Mesendoderm (in vitro differentiated cells): Measurements from ENCODE around the gene TMC3.

Experiments
- DNase-seq: peaks from one replicate; pipeline ENCODE4 v3.0.0; 2013
- H2AK5ac ChIP-seq: 2 replicates; pipeline ENCODE4 v1.6.1; 2013; ENCODE audit warnings: low read length, inconsistent platforms
- H2BK120ac ChIP-seq: 2 replicates; pipeline ENCODE4 v1.6.1; 2013; ENCODE audit warnings: low read depth, mild to moderate bottlenecking, low read length, moderate library complexity, mixed read lengths
- H2BK15ac ChIP-seq: replicated peaks from 2 replicates; pipeline ENCODE4 v1.6.1; 2013; ENCODE audit warnings: low read depth, mild to moderate bottlenecking, moderate library complexity
- H2BK5ac ChIP-seq: 2 replicates; pipeline ENCODE4 v1.6.1; 2013; ENCODE audit warnings: low read length, inconsistent platforms
- H3K18ac ChIP-seq: 2 replicates; pipeline ENCODE4 v1.6.1; 2013; ENCODE audit warnings: mild to moderate bottlenecking, low read length, mixed read lengths
- H3K23ac ChIP-seq: one replicate; pipeline ENCODE4 v1.6.1; 2013; ENCODE audit warnings: low read length
- H3K27ac ChIP-seq: 2 replicates; pipeline ENCODE4 v1.5.1; 2013; ENCODE audit warnings: low read depth, mild to moderate bottlenecking, inconsistent platforms, low read length, moderate library complexity
- H3K27me3 ChIP-seq: 2 replicates; pipeline ENCODE4 v1.6.1; 2013; ENCODE audit warnings: low read length, control low read depth, mild to moderate bottlenecking, inconsistent platforms; ENCODE audit not compliant: insufficient read depth, poor library complexity
- H3K36me3 ChIP-seq: 2 replicates; pipeline ENCODE4 v1.6.1; 2013; ENCODE audit warnings: low read length, inconsistent platforms; ENCODE audit not compliant: control insufficient read depth, insufficient read depth
- H3K4ac ChIP-seq: one replicate; pipeline ENCODE4 v1.6.1; 2013; ENCODE audit warnings: low read depth, mild to moderate bottlenecking, low read length, moderate library complexity
- H3K4me1 ChIP-seq: 2 replicates; pipeline ENCODE4 v1.6.1; 2013; ENCODE audit warnings: low read depth, low read length, inconsistent platforms; ENCODE audit not compliant: control insufficient read depth
- H3K4me2 ChIP-seq: 2 replicates; pipeline ENCODE4 v1.6.1; 2013; ENCODE audit warnings: low read length
- H3K4me3 ChIP-seq: 2 replicates; pipeline ENCODE4 v1.5.1; 2013; ENCODE audit warnings: mild to moderate bottlenecking, low read length
- H3K56ac ChIP-seq: one replicate; pipeline ENCODE4 v1.6.1; 2013; ENCODE audit warnings: low read length
- H3K79me1 ChIP-seq: 2 replicates; pipeline ENCODE4 v1.6.1; 2013; ENCODE audit warnings: low read length, inconsistent platforms
- H3K79me2 ChIP-seq: 2 replicates; pipeline ENCODE4 v1.6.1; 2013; ENCODE audit warnings: mild to moderate bottlenecking, low read length; ENCODE audit not compliant: control insufficient read depth, insufficient read depth
- H3K9ac ChIP-seq: 2 replicates; pipeline ENCODE4 v1.6.1; 2013; ENCODE audit warnings: low read length, inconsistent platforms
- H4K5ac ChIP-seq: one replicate; pipeline ENCODE4 v1.6.1; 2013; ENCODE audit warnings: low read length
- H4K8ac ChIP-seq: one replicate; pipeline ENCODE4 v1.6.1; 2013; ENCODE audit warnings: low read depth, mild to moderate bottlenecking, control low read depth, low read length, moderate library complexity
- WGBS: extraction: QIAGEN DNeasy Blood & Tissue Kit; methylation state at CpG from one replicate; pipeline ENCODE4 v1.1.7; 2013; ENCODE audit warnings: low lambda C conversion rate, missing lambda C conversion rate; ENCODE audit not compliant: insufficient coverage; ENCODE audit errors: extremely low coverage; 5-methylcytosine and 5-hydroxymethylcytosine counted together

The TMC3 gene

GRCh38 chr15:81304226-81304625 is 69.8 kb downstream of the TMC3 start:
- no peak for DNase-seq
- Histone ChIP-seq H3K56ac (no peak overlapping the region), H3K4me2 (no peak overlapping the region), H4K5ac (no peak overlapping the region), H3K36me3 (no peaks in the 10 kb centered on the region), H2BK5ac (no peak overlapping the region), H3K23ac (no peak overlapping the region), H2BK15ac (no peak overlapping the region), H3K4me1 (no peaks in the 10 kb centered on the region), H2AK5ac (no peak overlapping the region), H3K4me3 (no peak overlapping the region), H3K18ac (no peak overlapping the region), H3K9ac (no peak overlapping the region), H3K27ac (no peak overlapping the region), H3K79me1 (no peaks in the 10 kb centered on the region), H3K27me3 (no peaks in the 10 kb centered on the region), H2BK120ac (no peak overlapping the region), H4K8ac (no peak overlapping the region), H3K4ac (no peak overlapping the region), H3K79me2 (no peaks in the 10 kb centered on the region)
- whole genome bisulfite sequencing = no CpG with 5 or more reads among the region's 5 CpGs

- no peak overlapping the region for H2AK5ac ChIP-seq
- no peak overlapping the region for H3K56ac ChIP-seq
- H3K18ac ChIP-seq = no peak overlapping the region
- H3K36me3 ChIP-seq = no peaks in the 10 kb centered on the region
- H2BK120ac ChIP-seq = no peak overlapping the region
- no peak overlapping the region for H4K8ac ChIP-seq
- no peak overlapping the region for H3K23ac ChIP-seq
- H3K4me1 ChIP-seq = no peaks in the 10 kb centered on the region
- H3K79me2 ChIP-seq = no peaks in the 10 kb centered on the region
- H4K5ac ChIP-seq = no peak overlapping the region
- no peak overlapping the region for H3K27ac ChIP-seq
- H2BK15ac ChIP-seq = no peak overlapping the region
- H3K27me3 ChIP-seq = no peaks in the 10 kb centered on the region
- DNase-seq = no peak
- H3K79me1 ChIP-seq = no peaks in the 10 kb centered on the region
- H3K4me2 ChIP-seq = no peak overlapping the region
- no CpG with 5 or more reads among the region's 9 CpGs for WGBS
- no peak overlapping the region for H3K4me3 ChIP-seq
- H3K9ac ChIP-seq = no peak overlapping the region
- no peak overlapping the region for H2BK5ac ChIP-seq
- H3K4ac ChIP-seq = no peak overlapping the region
Observed at GRCh38 chr15:81303244-81304225, 70.5 kb downstream of the TMC3 start.

- Histone ChIP-seq H2BK15ac (no peak overlapping the region), H2BK5ac (no peak overlapping the region), H3K79me1 (no peaks in the 10 kb centered on the region), H3K9ac (no peak overlapping the region), H3K79me2 (no peaks in the 10 kb centered on the region), H3K4me2 (no peak overlapping the region), H3K36me3 (no peaks in the 10 kb centered on the region), H2BK120ac (no peak overlapping the region), H3K23ac (peak overlapping the region; percentile 30), H3K4ac (no peak overlapping the region), H3K18ac (no peak overlapping the region), H4K5ac (no peak overlapping the region), H3K27me3 (no peaks in the 10 kb centered on the region), H3K27ac (no peak overlapping the region), H3K56ac (no peak overlapping the region), H4K8ac (no peak overlapping the region), H2AK5ac (no peak overlapping the region), H3K4me3 (no peak overlapping the region), H3K4me1 (no peaks in the 10 kb centered on the region)
- WGBS = no CpG with 5 or more reads among the region's 6 CpGs
- DNase-seq = no peak
Observed at GRCh38 chr15:81302701-81303109, 71.3 kb downstream of the TMC3 start.

- H3K79me2 ChIP-seq = no peaks in the 10 kb centered on the region
- H3K23ac ChIP-seq = no peak overlapping the region
- no peaks in the 10 kb centered on the region for H3K4me1 ChIP-seq
- H2BK15ac ChIP-seq = no peak overlapping the region
- H3K4me3 ChIP-seq = no peak overlapping the region
- no peak overlapping the region for H3K4me2 ChIP-seq
- no peak overlapping the region for H4K8ac ChIP-seq
- H3K56ac ChIP-seq = no peak overlapping the region
- H3K27me3 ChIP-seq = no peaks in the 10 kb centered on the region
- no peak overlapping the region for H3K18ac ChIP-seq
- DNase-seq = no peak
- H3K36me3 ChIP-seq = no peaks in the 10 kb centered on the region
- H3K27ac ChIP-seq = no peak overlapping the region
- no peak overlapping the region for H2BK120ac ChIP-seq
- H3K4ac ChIP-seq = no peak overlapping the region
- H2AK5ac ChIP-seq = no peak overlapping the region
- H3K9ac ChIP-seq = no peak overlapping the region
- WGBS = no CpG with 5 or more reads among the region's 5 CpGs
- no peak overlapping the region for H2BK5ac ChIP-seq
- H4K5ac ChIP-seq = no peak overlapping the region
- H3K79me1 ChIP-seq = no peaks in the 10 kb centered on the region
Observed at GRCh38 chr15:81301815-81302399, 72.1 kb downstream of the TMC3 start.

- Histone ChIP-seq H3K36me3 (no peaks in the 10 kb centered on the region), H3K9ac (no peak overlapping the region), H3K79me2 (no peaks in the 10 kb centered on the region), H3K4ac (no peak overlapping the region), H3K23ac (no peak overlapping the region), H3K27me3 (no peaks in the 10 kb centered on the region), H2BK5ac (no peak overlapping the region), H3K4me2 (no peak overlapping the region), H2AK5ac (no peak overlapping the region), H3K18ac (no peak overlapping the region), H3K4me1 (no peaks in the 10 kb centered on the region), H3K27ac (no peak overlapping the region), H3K56ac (no peak overlapping the region), H3K4me3 (no peak overlapping the region), H4K8ac (no peak overlapping the region), H2BK15ac (no peak overlapping the region), H2BK120ac (no peak overlapping the region), H4K5ac (no peak overlapping the region), H3K79me1 (no peaks in the 10 kb centered on the region)
- no peak for DNase-seq
- WGBS = no CpG with 5 or more reads among the region's 4 CpGs
Observed at GRCh38 chr15:81301385-81301784, 72.6 kb downstream of the TMC3 start.
